Colonic mucosa (tissue), 4 donors: ENCODE results near the gene TPMT. TPM values are rescaled to one million over a fixed set of nuclear protein-coding genes. Genes with fewer than 3 reads are reported as not detected.
A peak's percentile ranks its signal among the peaks of the same experiment; 100 is the strongest.

Experiments used
- DNase-seq: peaks from one replicate; pipeline ENCODE4 v3.0.0-alpha.2; 2020
- H3K27ac ChIP-seq: fragments of 200-600 bp; one replicate; pipeline ENCODE4 v1.8.0; 2021
- H3K27me3 ChIP-seq: fragments of 200-600 bp; one replicate; pipeline ENCODE4 v1.8.0; 2021
- H3K36me3 ChIP-seq: fragments of 200-600 bp; one replicate; pipeline ENCODE4 v1.8.0; 2021
- H3K4me1 ChIP-seq: fragments of 200-600 bp; one replicate; pipeline ENCODE4 v1.8.0; 2021; ENCODE audit warnings: mild to moderate bottlenecking
- H3K4me3 ChIP-seq: fragments of 200-600 bp; one replicate; pipeline ENCODE4 v1.8.0; 2021
- H3K9ac ChIP-seq, 2 donors: one replicate each; pipeline ENCODE4 v1.7.0; 2013; ENCODE audit warnings: control low read depth in 2 of 2, low read depth in 2 of 2, low read length in 2 of 2
- H3K9me3 ChIP-seq: fragments of 200-600 bp; one replicate; pipeline ENCODE4 v1.8.0; 2021
- intact Hi-C: fragments of 100-400 bp; cut with DNase I; formaldehyde crosslinking; loops from one replicate; pipeline ENCODE4 v1.14.1; 2022
- total RNA-seq, 2 donors: library from RNA; stranded (reverse); fragmentation: NEBNext Ultra II Directional in 1 of 2; extraction: Animal tissue kit (Norgen Biotek cat#: 25700) in 1 of 2; gene quantifications; one replicate each; pipeline ENCODE4 v1.2.1, GENCODE V29; 2021
- TF ChIP-seq, protein P1 (sequence below): fragments of 200-600 bp; IDR thresholded peaks from one replicate; pipeline ENCODE4 v1.8.0; 2022; ENCODE audit warnings: antibody characterized with exemption, mild to moderate bottlenecking
- donor health status: healthy.
- donor health status: DM: no; HTN: no; CAD: no.
- donor health status: DM: no; HTN: no; CAD: no.

Gene TPMT
- total RNA-seq, 2 donors from 2014 or later: 51.1 to 52.5 TPM

DNA sequence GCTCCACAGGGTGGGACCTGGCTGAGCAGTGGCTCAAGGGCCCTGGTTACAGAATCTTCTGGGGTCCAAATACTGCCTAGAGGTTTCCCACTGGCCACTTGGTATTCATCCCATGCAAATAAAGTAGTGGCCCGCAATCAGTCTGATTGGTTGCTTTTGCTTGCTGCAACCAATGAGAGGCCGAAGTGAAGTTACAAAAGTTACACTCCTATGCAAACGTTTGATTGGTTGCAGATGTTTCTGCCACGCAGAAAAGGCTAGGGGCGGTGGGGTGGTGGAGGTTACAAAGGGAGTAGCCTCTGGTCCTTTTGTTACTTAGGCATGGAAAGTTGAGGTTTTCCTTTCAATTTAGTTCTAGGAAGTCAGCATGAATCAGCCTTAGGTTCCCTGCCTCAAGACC lies 28.8 kb downstream of the TPMT start:
- H3K9ac ChIP-seq: no peak overlapping the region
- H3K9me3 ChIP-seq: no peaks in the 10 kb centered on the region
- H3K4me3 ChIP-seq: no peak overlapping the region
- no peaks in the 10 kb centered on the region for H3K27me3 ChIP-seq
- H3K4me1 ChIP-seq: peaks cover 4% of the 10 kb centered on the region
- intact Hi-C loops: no loop called here
- H3K27ac ChIP-seq: no peak overlapping the region
- H3K36me3 ChIP-seq: no peaks in the 10 kb centered on the region
- TF ChIP-seq, protein P1, sequence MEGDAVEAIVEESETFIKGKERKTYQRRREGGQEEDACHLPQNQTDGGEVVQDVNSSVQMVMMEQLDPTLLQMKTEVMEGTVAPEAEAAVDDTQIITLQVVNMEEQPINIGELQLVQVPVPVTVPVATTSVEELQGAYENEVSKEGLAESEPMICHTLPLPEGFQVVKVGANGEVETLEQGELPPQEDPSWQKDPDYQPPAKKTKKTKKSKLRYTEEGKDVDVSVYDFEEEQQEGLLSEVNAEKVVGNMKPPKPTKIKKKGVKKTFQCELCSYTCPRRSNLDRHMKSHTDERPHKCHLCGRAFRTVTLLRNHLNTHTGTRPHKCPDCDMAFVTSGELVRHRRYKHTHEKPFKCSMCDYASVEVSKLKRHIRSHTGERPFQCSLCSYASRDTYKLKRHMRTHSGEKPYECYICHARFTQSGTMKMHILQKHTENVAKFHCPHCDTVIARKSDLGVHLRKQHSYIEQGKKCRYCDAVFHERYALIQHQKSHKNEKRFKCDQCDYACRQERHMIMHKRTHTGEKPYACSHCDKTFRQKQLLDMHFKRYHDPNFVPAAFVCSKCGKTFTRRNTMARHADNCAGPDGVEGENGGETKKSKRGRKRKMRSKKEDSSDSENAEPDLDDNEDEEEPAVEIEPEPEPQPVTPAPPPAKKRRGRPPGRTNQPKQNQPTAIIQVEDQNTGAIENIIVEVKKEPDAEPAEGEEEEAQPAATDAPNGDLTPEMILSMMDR: no peak
- DNase-seq: no peak

GRCh38 chr6:18122128-18123093 lies 32.5 kb downstream of the TPMT start, which contains the start of gene NHLRC1:
NHLRC1 (minus strand) TSS chr6:18122677; CDS start chr6:18122606, 71 bp downstream.
- Histone ChIP-seq H3K4me3 (peak within 1 kb of the TSS; percentile 50), H3K27me3 (no peaks in the 10 kb centered on the region), H3K9ac (peak within 1 kb of the TSS; percentile 74), H3K4me1 (peaks cover 13% of the 10 kb centered on the region), H3K36me3 (no peaks in the 10 kb centered on the region), H3K27ac (no peak within 1 kb of the TSS), H3K9me3 (no peaks in the 10 kb centered on the region)
- TF ChIP-seq, protein P1: peak; percentile 91
- intact Hi-C loops: loop anchor here (5.0 kb wide), 1 partner anchor 135 kb away; the partner anchor contains the start of gene KIF13A
- DNase-seq: peak; percentile 91

- intact Hi-C loops: loop anchor here (5.0 kb wide), 1 partner anchor 134 kb away; the partner anchor contains the start of gene KIF13A
- Histone ChIP-seq H3K9ac (peak overlapping the region in 1 of 2 donors; percentile 74), H3K9me3 (no peaks in the 10 kb centered on the region), H3K27me3 (no peaks in the 10 kb centered on the region), H3K36me3 (no peaks in the 10 kb centered on the region), H3K4me1 (peaks cover 13% of the 10 kb centered on the region), H3K27ac (no peak overlapping the region), H3K4me3 (no peak overlapping the region)
- TF ChIP-seq, protein P1: no peak
- DNase-seq: no peak
Observed at GRCh38 chr6:18121580-18122127, 33.2 kb downstream of the TPMT start.

DNA sequence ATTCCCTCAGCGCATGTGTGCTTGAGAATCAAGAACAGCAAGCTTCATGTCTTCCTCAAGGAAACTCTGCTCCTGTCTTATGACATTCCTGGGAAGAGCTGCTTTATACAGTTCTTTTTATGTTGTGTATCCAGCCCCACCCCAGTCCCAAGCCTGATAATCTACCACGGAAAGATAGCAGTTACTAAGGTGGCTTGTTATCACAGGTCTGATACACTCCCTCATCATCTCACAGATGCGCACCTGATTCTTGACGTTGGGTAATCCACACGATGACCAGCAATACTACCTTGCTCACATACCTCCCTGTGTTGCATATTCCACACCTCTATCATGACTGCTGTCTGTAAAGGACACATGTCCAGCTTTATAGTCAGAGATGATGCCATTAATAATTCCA lies 35.6 kb downstream of the TPMT start:
- no peaks in the 10 kb centered on the region for H3K9me3 ChIP-seq
- no peaks in the 10 kb centered on the region for H3K36me3 ChIP-seq
- H3K4me1 ChIP-seq: peaks cover 13% of the 10 kb centered on the region
- no peak overlapping the region for H3K9ac ChIP-seq
- peak; percentile 75 for DNase-seq
- H3K27me3 ChIP-seq: no peaks in the 10 kb centered on the region
- H3K4me3 ChIP-seq: no peak overlapping the region
- peak overlapping the region; percentile 36 for H3K27ac ChIP-seq
- TF ChIP-seq, protein P1: no peak
- intact Hi-C loops: no loop called here

GRCh38 chr6:18118330-18118729 lies 36.5 kb downstream of the TPMT start:
- Histone ChIP-seq H3K27me3 (no peaks in the 10 kb centered on the region), H3K9ac (no peak overlapping the region), H3K27ac (no peak overlapping the region), H3K4me1 (peaks cover 13% of the 10 kb centered on the region), H3K4me3 (no peak overlapping the region), H3K36me3 (no peaks in the 10 kb centered on the region), H3K9me3 (no peaks in the 10 kb centered on the region)
- intact Hi-C loops: no loop called here
- DNase-seq: no peak
- TF ChIP-seq, protein P1: no peak
